ENCODE results near the gene NAV2. TPM values are rescaled to one million over a fixed set of nuclear protein-coding genes. Genes with fewer than 3 reads are reported as not detected.

Gene NAV2
- polyA plus RNA-seq, 1 donor from 2014 or later = 3.0 TPM

GRCh38 chr11:19957294-19957943, 244.8 kb downstream of the NAV2 start (continued):
- TF ChIP-seq EP300 (conservative IDR thresholded peaks at IDR 0.05; ENCODE audit: poor library complexity, severe bottlenecking) = no peak

DNA sequence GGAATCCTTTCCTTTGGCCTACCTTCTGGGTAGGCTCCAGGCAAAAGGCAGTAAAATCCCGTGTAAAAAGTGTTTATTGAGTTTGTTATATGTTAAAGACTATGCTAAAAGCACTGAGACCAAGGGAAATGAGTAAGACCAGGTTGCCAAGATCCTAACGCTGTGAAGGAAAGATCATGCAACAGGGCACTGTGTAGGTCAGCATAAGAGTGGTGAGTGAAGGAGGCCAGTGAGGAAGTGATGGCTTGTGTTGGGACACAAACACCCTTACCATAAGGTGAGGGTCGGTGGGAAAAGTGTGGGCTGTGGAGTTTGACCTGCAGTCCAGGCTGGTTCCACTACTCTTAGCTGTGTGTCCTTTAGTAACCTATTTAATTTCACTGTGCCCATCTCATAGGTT, 245.6 kb downstream of the NAV2 start:
- Histone ChIP-seq H3K79me2 (replicated peaks; ENCODE audit: insufficient read depth, low read length) (no peaks in the 10 kb centered on the region), H4K20me1 (ENCODE audit: insufficient read depth) (no peaks in the 10 kb centered on the region), H3K4me2 (ENCODE audit: low read length) (no peak overlapping the region), H3K36me3 (ENCODE audit: insufficient read depth, low read length) (no peaks in the 10 kb centered on the region), H3K9me2 (ENCODE audit: insufficient read depth, low read length) (no peaks in the 10 kb centered on the region), H3K9ac (ENCODE audit: low read length) (no peak overlapping the region), H3K9me3 (ENCODE audit: low read length) (no peaks in the 10 kb centered on the region), H2AFZ (ENCODE audit: low read depth, low read length) (no peak overlapping the region), H3K4me3 (ENCODE audit: low read length) (no peak overlapping the region), H3K27me3 (ENCODE audit: insufficient read depth, low read depth, low read length) (no peaks in the 10 kb centered on the region), H3F3A (ENCODE audit: insufficient read depth, low read length, poor library complexity, severe bottlenecking) (no peaks in the 10 kb centered on the region), H3K27ac (ENCODE audit: low read length) (no peak overlapping the region)
- TF ChIP-seq REST (IDR thresholded peaks at IDR 0.05; ENCODE audit: borderline replicate concordance) (no peak), MXI1 (conservative IDR thresholded peaks at IDR 0.05; ENCODE audit: poor library complexity, severe bottlenecking) (no peak), SMC3 (conservative IDR thresholded peaks at IDR 0.05; ENCODE audit: poor library complexity) (no peak), EZH2 (IDR thresholded peaks at IDR 0.05; ENCODE audit: borderline replicate concordance, insufficient read depth, low read length, poor library complexity, severe bottlenecking) (no peak), CTCF (IDR thresholded peaks at IDR 0.05; ENCODE audit: poor library complexity, severe bottlenecking) (no peak), RAD21 (conservative IDR thresholded peaks at IDR 0.05) (no peak)

GRCh38 chr11:19959210-19959609, 246.6 kb downstream of the NAV2 start:
- no peak overlapping the region for H3K27ac ChIP-seq (ENCODE audit: low read length)
- no peak overlapping the region for H3K9ac ChIP-seq (ENCODE audit: low read length)
- no peak overlapping the region for H2AFZ ChIP-seq (ENCODE audit: low read depth, low read length)
- no peaks in the 10 kb centered on the region for H3F3A ChIP-seq (ENCODE audit: insufficient read depth, low read length, poor library complexity, severe bottlenecking)
- H3K79me2 ChIP-seq (replicated peaks; ENCODE audit: insufficient read depth, low read length) = no peaks in the 10 kb centered on the region
- no peaks in the 10 kb centered on the region for H3K36me3 ChIP-seq (ENCODE audit: insufficient read depth, low read length)
- no peaks in the 10 kb centered on the region for H3K27me3 ChIP-seq (ENCODE audit: insufficient read depth, low read depth, low read length)
- TF ChIP-seq RAD21 (conservative IDR thresholded peaks at IDR 0.05) = no peak
- TF ChIP-seq SMC3 (conservative IDR thresholded peaks at IDR 0.05; ENCODE audit: poor library complexity) = no peak
- TF ChIP-seq REST (IDR thresholded peaks at IDR 0.05; ENCODE audit: borderline replicate concordance) = no peak
- TF ChIP-seq POLR2AphosphoS5 (IDR thresholded peaks at IDR 0.05) = no peak
- no peak for TF ChIP-seq EP300 (conservative IDR thresholded peaks at IDR 0.05; ENCODE audit: poor library complexity, severe bottlenecking)
- TF ChIP-seq EZH2 (IDR thresholded peaks at IDR 0.05; ENCODE audit: borderline replicate concordance, insufficient read depth, low read length, poor library complexity, severe bottlenecking) = no peak
- no peak for TF ChIP-seq MXI1 (conservative IDR thresholded peaks at IDR 0.05; ENCODE audit: poor library complexity, severe bottlenecking)
- TF ChIP-seq TAF1 (IDR thresholded peaks at IDR 0.05; ENCODE audit: low read depth) = no peak
- no peak for TF ChIP-seq CTCF (IDR thresholded peaks at IDR 0.05; ENCODE audit: poor library complexity, severe bottlenecking)
- H3K9me3 ChIP-seq (ENCODE audit: low read length) = no peaks in the 10 kb centered on the region
- no peaks in the 10 kb centered on the region for H4K20me1 ChIP-seq (ENCODE audit: insufficient read depth)
- H3K9me2 ChIP-seq (ENCODE audit: insufficient read depth, low read length) = no peaks in the 10 kb centered on the region
- H3K4me2 ChIP-seq (ENCODE audit: low read length) = no peak overlapping the region
- H3K4me3 ChIP-seq (ENCODE audit: low read length) = no peak overlapping the region

All from neural cell (in vitro differentiated cells).